Trophoblast cell (in vitro differentiated cells and primary cell): ENCODE data around the gene RORC.

Experiments
- DNase-seq, 2 donors: peaks; one replicate each; pipeline ENCODE4 v3.0.0-alpha.2; 2016
- H2AFZ ChIP-seq: 2 replicates; pipeline ENCODE4 v1.6.1; 2013; ENCODE audit warnings: low read length, moderate library complexity, mild to moderate bottlenecking; ENCODE audit not compliant: insufficient read depth, poor library complexity
- H2AK5ac ChIP-seq: 2 replicates; pipeline ENCODE4 v1.6.1; 2013; ENCODE audit warnings: mild to moderate bottlenecking, low read length
- H2BK120ac ChIP-seq: 2 replicates; pipeline ENCODE4 v1.6.1; 2013; ENCODE audit warnings: low read length, mild to moderate bottlenecking, moderate library complexity; ENCODE audit not compliant: insufficient read depth, poor library complexity
- H2BK12ac ChIP-seq: 2 replicates; pipeline ENCODE4 v1.6.1; 2013; ENCODE audit warnings: mild to moderate bottlenecking, low read length, moderate library complexity
- H2BK5ac ChIP-seq: 2 replicates; pipeline ENCODE4 v1.6.1; 2013; ENCODE audit warnings: low read length, low read depth, moderate library complexity, mild to moderate bottlenecking; ENCODE audit not compliant: poor library complexity
- H3K14ac ChIP-seq: 2 replicates; pipeline ENCODE4 v1.6.1; 2013; ENCODE audit warnings: mild to moderate bottlenecking, low read length
- H3K18ac ChIP-seq: 2 replicates; pipeline ENCODE4 v1.6.1; 2013; ENCODE audit warnings: mild to moderate bottlenecking, low read length
- H3K23ac ChIP-seq: 2 replicates; pipeline ENCODE4 v1.6.1; 2013; ENCODE audit warnings: low read length
- H3K27ac ChIP-seq: 2 replicates; pipeline ENCODE4 v1.5.1; 2013; ENCODE audit warnings: low read depth, mild to moderate bottlenecking, inconsistent platforms, low read length, moderate library complexity
- H3K27me3 ChIP-seq: 2 replicates; pipeline ENCODE4 v1.6.1; 2013; ENCODE audit warnings: inconsistent platforms, mild to moderate bottlenecking, low read length, moderate library complexity; ENCODE audit not compliant: insufficient read depth
- H3K36me3 ChIP-seq, 2 experiments: 1 replicate in 1 of 2; 2 replicates in 1 of 2; pipeline ENCODE4 v1.6.1; 2013; ENCODE audit warnings: low read length in 2 of 2, mild to moderate bottlenecking in 2 of 2, moderate library complexity in 1 of 2; ENCODE audit not compliant: insufficient read depth in 2 of 2, control insufficient read depth in 1 of 2
- H3K4ac ChIP-seq: 2 replicates; pipeline ENCODE4 v1.6.1; 2013; ENCODE audit warnings: low read depth, mild to moderate bottlenecking, low read length, moderate library complexity
- H3K4me1 ChIP-seq, 2 experiments: 1 replicate in 1 of 2; 2 replicates in 1 of 2; pipeline ENCODE4 v1.6.1; 2013; ENCODE audit warnings: low read length in 2 of 2, mild to moderate bottlenecking in 2 of 2, moderate library complexity in 1 of 2; ENCODE audit not compliant: insufficient read depth in 2 of 2, control insufficient read depth in 1 of 2
- H3K4me2 ChIP-seq: 2 replicates; pipeline ENCODE4 v1.6.1; 2013; ENCODE audit warnings: inconsistent platforms, mild to moderate bottlenecking, low read length, moderate library complexity
- H3K4me3 ChIP-seq: 2 replicates; pipeline ENCODE4 v1.5.1; 2013; ENCODE audit warnings: mild to moderate bottlenecking, low read depth, low read length, inconsistent platforms
- H3K79me1 ChIP-seq: one replicate; pipeline ENCODE4 v1.6.1; 2013; ENCODE audit warnings: low read length
- H3K79me2 ChIP-seq: 2 replicates; pipeline ENCODE4 v1.6.1; 2013; ENCODE audit warnings: low read length, mild to moderate bottlenecking; ENCODE audit not compliant: control insufficient read depth, insufficient read depth, poor library complexity
- H3K9ac ChIP-seq: 2 replicates; pipeline ENCODE4 v1.6.1; 2013; ENCODE audit warnings: mild to moderate bottlenecking, low read length
- H3K9me3 ChIP-seq: 2 replicates; pipeline ENCODE4 v1.6.1; 2013; ENCODE audit warnings: low read depth, mild to moderate bottlenecking, control low read depth, inconsistent platforms, low read length; ENCODE audit not compliant: insufficient read depth
- H4K12ac ChIP-seq: 2 replicates; pipeline ENCODE4 v1.6.1; 2013; ENCODE audit warnings: low read depth, mild to moderate bottlenecking, low read length, moderate library complexity
- H4K8ac ChIP-seq: 2 replicates; pipeline ENCODE4 v1.6.1; 2013; ENCODE audit warnings: low read depth, mild to moderate bottlenecking, low read length, moderate library complexity
- H4K91ac ChIP-seq: one replicate; pipeline ENCODE4 v1.6.1; 2013; ENCODE audit warnings: low read depth, mild to moderate bottlenecking, low read length, moderate library complexity
- WGBS: extraction: QIAGEN DNeasy Blood & Tissue Kit; methylation state at CpG from one replicate; pipeline ENCODE4 v1.1.7; 2013; ENCODE audit warnings: missing lambda C conversion rate; ENCODE audit not compliant: insufficient read length, insufficient coverage; ENCODE audit errors: extremely low coverage; 5-methylcytosine and 5-hydroxymethylcytosine counted together

Gene RORC

GRCh38 chr1:151843398-151843797, 11.8 kb upstream of the RORC start:
- Histone ChIP-seq H2AFZ (no peak overlapping the region), H3K4me1 (peaks cover 21 to 35% of the 10 kb centered on the region in 2 experiments), H3K9me3 (peaks cover 2% of the 10 kb centered on the region), H3K18ac (no peak overlapping the region), H3K23ac (no peak overlapping the region), H3K36me3 (no peaks in the 10 kb centered on the region), H2AK5ac (no peak overlapping the region), H3K4me2 (no peak overlapping the region), H2BK120ac (no peak overlapping the region), H2BK12ac (no peak overlapping the region), H2BK5ac (no peak overlapping the region), H3K27ac (no peak overlapping the region), H3K9ac (no peak overlapping the region), H4K91ac (no peak overlapping the region), H4K12ac (no peak overlapping the region), H3K79me1 (peaks cover 5% of the 10 kb centered on the region), H3K14ac (no peak overlapping the region), H4K8ac (no peak overlapping the region), H3K4ac (no peak overlapping the region), H3K4me3 (no peak overlapping the region), H3K79me2 (peaks cover 5% of the 10 kb centered on the region), H3K27me3 (peaks cover 12% of the 10 kb centered on the region)
- no CpG with 5 or more reads among the region's 2 CpGs for WGBS
- DNase-seq: no peak

- peaks cover 2% of the 10 kb centered on the region for H3K9me3 ChIP-seq
- no CpG with 5 or more reads among the region's 2 CpGs for WGBS
- H3K27ac ChIP-seq: no peak overlapping the region
Observed at GRCh38 chr1:151841141-151841540, 9.5 kb upstream of the RORC start.

GRCh38 chr1:151840421-151840820, 8.8 kb upstream of the RORC start:
- peak overlapping the region; percentile 59 for H3K4me2 ChIP-seq
- no peak overlapping the region for H3K9ac ChIP-seq

More at GRCh38 chr1:151841141-151841540, 9.5 kb upstream of the RORC start:
- no peak overlapping the region for H2BK5ac ChIP-seq
- H3K14ac ChIP-seq: no peak overlapping the region
- H3K4me2 ChIP-seq: no peak overlapping the region
- no peak overlapping the region for H3K18ac ChIP-seq
- H3K27me3 ChIP-seq: peaks cover 21% of the 10 kb centered on the region
- no peak overlapping the region for H2AK5ac ChIP-seq
- no peak overlapping the region for H4K12ac ChIP-seq
- H3K9ac ChIP-seq: no peak overlapping the region
- H3K4ac ChIP-seq: no peak overlapping the region
- H3K4me3 ChIP-seq: no peak overlapping the region
- no peak overlapping the region for H2BK120ac ChIP-seq
- H2AFZ ChIP-seq: no peak overlapping the region
- H2BK12ac ChIP-seq: no peak overlapping the region
- peaks cover 8% of the 10 kb centered on the region for H3K79me2 ChIP-seq
- peaks cover 24 to 34% of the 10 kb centered on the region in 2 experiments for H3K4me1 ChIP-seq
- H4K8ac ChIP-seq: no peak overlapping the region
- H3K23ac ChIP-seq: no peak overlapping the region
- peaks cover 16% of the 10 kb centered on the region for H3K79me1 ChIP-seq
- no peak for DNase-seq
- H4K91ac ChIP-seq: no peak overlapping the region
- no peaks in the 10 kb centered on the region for H3K36me3 ChIP-seq

GRCh38 chr1:151839457-151840403, 8.1 kb upstream of the RORC start, which contains the start of gene C2CD4D:
TSS of gene C2CD4D (minus strand) at chr1:151839820. CDS start at chr1:151838989, 831 bp downstream.
- H2BK5ac ChIP-seq: no peak within 1 kb of the TSS
- H3K27me3 ChIP-seq: peaks cover 21% of the 10 kb centered on the region
- H3K4ac ChIP-seq: peak within 1 kb of the TSS; percentile 40
- no peak within 1 kb of the TSS for H3K9ac ChIP-seq
- H2AFZ ChIP-seq: peak within 1 kb of the TSS; percentile 69
- peak within 1 kb of the TSS; percentile 48 for H2BK120ac ChIP-seq
- peaks cover 8% of the 10 kb centered on the region for H3K79me2 ChIP-seq
- peaks cover 24 to 31% of the 10 kb centered on the region in 2 experiments for H3K4me1 ChIP-seq
- DNase-seq: peak; percentile 53 to 71
- H2AK5ac ChIP-seq: no peak within 1 kb of the TSS
- peaks cover 2% of the 10 kb centered on the region for H3K9me3 ChIP-seq
- no peak within 1 kb of the TSS for H2BK12ac ChIP-seq
- H3K14ac ChIP-seq: peak within 1 kb of the TSS; percentile 39
- no peak within 1 kb of the TSS for H3K27ac ChIP-seq
- peak within 1 kb of the TSS; percentile 55 for H3K4me3 ChIP-seq
- H3K23ac ChIP-seq: no peak within 1 kb of the TSS
- H3K36me3 ChIP-seq: no peaks in the 10 kb centered on the region
- H4K8ac ChIP-seq: peak within 1 kb of the TSS; percentile 84
- H4K91ac ChIP-seq: peak within 1 kb of the TSS; percentile 73
- H4K12ac ChIP-seq: peak within 1 kb of the TSS; percentile 76
- peaks cover 16% of the 10 kb centered on the region for H3K79me1 ChIP-seq
- H3K4me2 ChIP-seq: peak within 1 kb of the TSS; percentile 59
- H3K18ac ChIP-seq: peak within 1 kb of the TSS; percentile 76
- no CpG with 5 or more reads among the region's 47 CpGs for WGBS

More at GRCh38 chr1:151840421-151840820, 8.8 kb upstream of the RORC start:
- H4K12ac ChIP-seq: no peak overlapping the region
- no peak for DNase-seq
- no peak overlapping the region for H2BK12ac ChIP-seq
- peaks cover 2% of the 10 kb centered on the region for H3K9me3 ChIP-seq
- peak overlapping the region; percentile 84 for H4K8ac ChIP-seq
- peaks cover 16% of the 10 kb centered on the region for H3K79me1 ChIP-seq
- peaks cover 24 to 31% of the 10 kb centered on the region in 2 experiments for H3K4me1 ChIP-seq
- no peak overlapping the region for H3K23ac ChIP-seq
- no peaks in the 10 kb centered on the region for H3K36me3 ChIP-seq
- H4K91ac ChIP-seq: peak overlapping the region; percentile 67
- H3K27me3 ChIP-seq: peaks cover 21% of the 10 kb centered on the region
- H3K14ac ChIP-seq: peak overlapping the region; percentile 33
- peaks cover 8% of the 10 kb centered on the region for H3K79me2 ChIP-seq
- no peak overlapping the region for H3K27ac ChIP-seq
- no peak overlapping the region for H3K4ac ChIP-seq
- no peak overlapping the region for H3K18ac ChIP-seq
- H3K4me3 ChIP-seq: no peak overlapping the region
- no peak overlapping the region for H2AFZ ChIP-seq
- H2BK5ac ChIP-seq: no peak overlapping the region
- H2AK5ac ChIP-seq: no peak overlapping the region
- H2BK120ac ChIP-seq: no peak overlapping the region
